Stimulated activated CD8-positive, alpha-beta memory T cell treated with anti-CD3 and anti-CD28 coated beads, Interleukin-15, amount 100 ng/mL, for 48 hours (primary cell): ENCODE results near the gene SMTN.
"Not testable (repeated sequence)": the region's sequence is repeated elsewhere in the genome, so short reads cannot be mapped to it uniquely, and the experiment has no call there.

ENCODE experiments used
- DNase-seq, 2 donors: peaks; one replicate each; pipeline ENCODE4 v3.0.0-alpha.2; 2020; ENCODE audit warnings: low read depth in 2 of 2

The SMTN gene

GRCh38 chr22:31090217-31091085 is 9.3 kb downstream of the SMTN start:
- DNase-seq = no peak

- DNase-seq = no peak
These were observed 10.2 kb downstream of the SMTN start for GRCh38 chr22:31091106-31091975.

GRCh38 chr22:31092161-31092560 is 11.0 kb downstream of the SMTN start:
- DNase-seq = no peak

GRCh38 chr22:31093086-31093850 is 12.2 kb downstream of the SMTN start:
- no peak for DNase-seq

GRCh38 chr22:31094021-31094551 is 13.0 kb downstream of the SMTN start:
- DNase-seq = no peak

- DNase-seq = no peak
These were observed 13.6 kb downstream of the SMTN start for GRCh38 chr22:31094741-31095140.

GRCh38 chr22:31095637-31096249 is 14.6 kb downstream of the SMTN start:
- no peak for DNase-seq

GRCh38 chr22:31096657-31097279 is 15.7 kb downstream of the SMTN start:
- no peak for DNase-seq

GRCh38 chr22:31097539-31097938 is 16.4 kb downstream of the SMTN start:
- not testable (repeated sequence) for DNase-seq

- DNase-seq = no peak
These were observed 17.0 kb downstream of the SMTN start for GRCh38 chr22:31097941-31098631.

GRCh38 chr22:31098632-31099110 is 17.6 kb downstream of the SMTN start:
- DNase-seq = no peak

- DNase-seq = no peak
These were observed 18.3 kb downstream of the SMTN start for GRCh38 chr22:31099386-31099785.

GRCh38 chr22:31099841-31100761 is 19.0 kb downstream of the SMTN start:
- no peak for DNase-seq

GRCh38 chr22:31100762-31101525 is 19.8 kb downstream of the SMTN start:
- no peak for DNase-seq

- DNase-seq = no peak
These were observed 21.4 kb downstream of the SMTN start for GRCh38 chr22:31102441-31103081.

- no peak for DNase-seq
These were observed 22.0 kb downstream of the SMTN start for GRCh38 chr22:31103111-31103510.

GRCh38 chr22:31103899-31104694 is 23.0 kb downstream of the SMTN start:
- DNase-seq = no peak
